HT1080 (cell line): ENCODE measurements around the gene KLHL28. TPM values are rescaled to one million over a fixed set of nuclear protein-coding genes. Genes with fewer than 3 reads are reported as not detected.
"Not testable (repeated sequence)": the region's sequence is repeated elsewhere in the genome, so short reads cannot be mapped to it uniquely, and the experiment has no call there.

ENCODE experiments used
- DNase-seq: peaks from one replicate; pipeline ENCODE4 v3.0.0-alpha.2; 2015; ENCODE audit warnings: low read depth
- total RNA-seq: library from RNA; depleted of rRNA; stranded (reverse); fragments of >200 nt; shearing (Covaris generic); gene quantifications from 2 replicates; pipeline ENCODE4 v1.2.3, GENCODE V29; 2014; rRNA removed

Gene KLHL28
- total RNA-seq, 1 experiment from 2014 or later = 2.0 TPM

DNA sequence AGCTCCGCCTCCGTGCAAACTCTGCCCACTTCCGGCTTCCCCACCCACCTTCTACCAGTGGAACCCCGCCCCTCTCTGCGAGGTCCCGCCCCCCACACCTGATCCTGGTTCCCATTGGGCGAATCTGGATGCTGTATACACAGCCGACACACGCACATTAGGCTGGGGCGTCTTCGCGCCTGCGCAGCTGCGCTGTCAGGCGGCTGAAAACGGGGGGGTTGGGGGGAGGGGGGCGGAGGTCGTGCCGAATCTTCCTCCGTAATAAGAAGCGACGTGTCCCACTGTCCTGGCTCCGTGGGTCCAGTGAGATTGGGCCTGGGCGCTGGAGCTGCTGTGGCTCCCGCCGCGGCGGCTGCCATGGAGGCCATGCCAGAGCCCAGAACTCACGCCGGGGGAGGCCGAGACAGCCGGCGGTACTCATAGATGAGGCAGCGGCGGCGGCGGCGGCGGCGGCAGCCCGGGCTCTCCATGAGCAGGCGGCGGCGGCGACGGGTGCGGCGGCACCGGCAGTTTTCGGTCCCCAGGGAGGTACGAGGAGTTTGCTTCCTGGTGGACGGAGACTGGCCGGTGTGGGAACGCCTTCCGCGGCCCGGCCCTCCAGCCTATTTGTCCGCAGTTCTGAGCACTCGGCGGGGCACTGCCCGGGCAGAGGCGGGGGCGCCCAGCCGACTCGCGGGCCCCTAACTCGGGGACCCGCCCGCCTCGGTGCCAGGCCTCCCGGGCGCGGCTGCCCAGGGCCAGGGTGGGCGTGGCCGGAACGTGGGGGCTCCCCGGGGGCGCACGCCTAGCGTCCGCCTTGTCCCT, 64.5 kb downstream of the KLHL28 start:
- peak; percentile 77 for DNase-seq

DNA sequence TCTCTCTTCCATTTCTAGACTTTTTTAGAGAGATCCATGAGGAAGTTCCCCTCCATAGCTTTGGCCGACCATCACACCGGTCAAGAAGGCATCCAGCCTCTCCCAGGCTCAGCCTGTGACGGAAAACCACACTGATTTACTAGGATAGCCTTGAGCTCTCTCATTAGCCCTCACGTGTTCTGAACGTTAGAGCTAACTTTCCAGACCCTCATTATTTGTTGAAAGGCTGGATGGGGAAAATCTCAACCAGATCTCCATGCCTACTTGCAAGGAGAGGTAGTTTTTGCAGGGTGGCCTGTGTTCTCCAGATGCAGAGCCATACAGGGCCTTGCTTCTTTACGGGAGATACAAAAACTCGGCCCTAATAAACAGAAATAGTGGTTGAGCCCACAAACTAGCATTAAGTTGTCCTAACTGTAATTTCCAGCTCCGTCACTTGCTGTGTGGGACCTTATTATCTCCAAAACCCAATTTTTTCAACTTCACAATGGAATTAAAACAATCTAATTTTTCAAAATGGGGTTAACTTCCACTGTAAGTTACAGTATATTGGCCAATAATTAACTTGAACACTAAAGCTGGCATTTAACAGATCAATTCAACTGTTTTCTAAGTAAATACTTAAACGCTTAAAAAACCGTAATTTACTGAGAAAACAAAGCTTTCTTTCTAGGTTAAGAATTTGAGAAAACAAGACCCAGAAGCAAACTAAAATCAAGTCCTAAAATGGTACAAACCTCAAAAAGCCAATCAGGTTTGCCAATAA, 65.3 kb downstream of the KLHL28 start:
- no peak for DNase-seq

DNA sequence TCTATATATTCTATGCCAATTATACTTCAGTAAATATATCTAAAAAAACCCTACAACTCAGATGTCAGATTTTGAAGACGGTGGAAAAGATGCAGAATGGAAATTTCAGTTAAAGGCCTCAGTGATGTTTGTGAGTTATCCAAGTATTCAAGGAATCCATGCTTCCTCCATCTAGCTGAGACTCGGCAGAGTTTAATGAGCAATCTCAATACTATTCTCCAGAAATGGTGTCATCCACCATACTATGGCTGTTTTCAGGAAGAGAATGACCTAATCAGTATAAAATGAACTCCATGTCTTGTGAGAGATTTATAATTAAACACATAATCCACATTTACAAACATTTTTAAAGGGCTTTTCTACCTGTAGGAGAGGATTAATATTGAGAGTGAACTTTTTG, 66.0 kb downstream of the KLHL28 start:
- DNase-seq = peak; percentile 34

DNA sequence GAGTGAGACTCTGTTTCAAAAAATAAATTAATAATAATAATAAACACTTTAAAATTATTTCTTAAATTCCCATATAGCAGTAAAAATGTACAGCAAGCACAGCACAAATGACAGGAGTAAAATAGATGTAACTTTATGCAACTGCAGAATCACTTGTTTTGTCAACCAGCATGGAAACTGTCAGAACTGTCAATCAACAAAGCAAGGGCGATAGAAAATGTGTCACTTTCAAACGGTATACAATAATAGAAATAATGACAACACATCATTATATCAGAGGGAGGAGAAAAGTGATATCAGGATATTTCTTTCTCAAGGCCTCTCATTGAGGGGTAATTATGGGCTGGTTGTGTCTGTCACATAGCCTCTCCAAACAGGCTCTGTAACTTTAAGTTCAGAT, 68.2 kb downstream of the KLHL28 start:
- no peak for DNase-seq

DNA sequence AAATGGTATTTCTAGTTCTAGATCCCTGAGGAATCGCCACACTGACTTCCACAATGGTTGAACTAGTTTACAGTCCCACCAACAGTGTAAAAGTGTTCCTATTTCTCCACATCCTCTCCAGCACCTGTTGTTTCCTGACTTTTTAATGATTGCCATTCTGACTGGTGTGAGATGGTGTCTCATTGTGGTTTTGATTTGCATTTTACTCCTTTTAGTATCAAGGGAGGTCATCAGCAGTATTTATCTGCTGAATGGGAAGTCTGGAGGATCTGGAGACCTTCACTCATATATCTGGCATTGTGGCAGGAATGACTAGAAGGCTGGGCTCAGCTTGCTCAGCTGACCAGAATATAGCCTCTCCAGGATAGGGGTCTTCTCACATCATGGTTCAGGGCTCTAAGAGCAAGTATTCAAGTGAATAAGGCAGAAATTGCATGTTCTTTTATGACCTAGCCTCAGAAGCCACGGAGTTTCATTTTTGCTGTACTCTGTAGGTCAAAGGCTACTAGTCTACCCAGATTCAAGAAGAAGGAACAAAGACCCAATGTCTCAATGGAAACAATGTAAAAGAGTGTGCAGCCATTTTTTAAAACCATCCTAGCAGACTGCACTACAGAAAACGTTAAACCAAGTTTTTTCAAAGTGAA, 69.9 kb downstream of the KLHL28 start:
- not testable (repeated sequence) for DNase-seq

DNA sequence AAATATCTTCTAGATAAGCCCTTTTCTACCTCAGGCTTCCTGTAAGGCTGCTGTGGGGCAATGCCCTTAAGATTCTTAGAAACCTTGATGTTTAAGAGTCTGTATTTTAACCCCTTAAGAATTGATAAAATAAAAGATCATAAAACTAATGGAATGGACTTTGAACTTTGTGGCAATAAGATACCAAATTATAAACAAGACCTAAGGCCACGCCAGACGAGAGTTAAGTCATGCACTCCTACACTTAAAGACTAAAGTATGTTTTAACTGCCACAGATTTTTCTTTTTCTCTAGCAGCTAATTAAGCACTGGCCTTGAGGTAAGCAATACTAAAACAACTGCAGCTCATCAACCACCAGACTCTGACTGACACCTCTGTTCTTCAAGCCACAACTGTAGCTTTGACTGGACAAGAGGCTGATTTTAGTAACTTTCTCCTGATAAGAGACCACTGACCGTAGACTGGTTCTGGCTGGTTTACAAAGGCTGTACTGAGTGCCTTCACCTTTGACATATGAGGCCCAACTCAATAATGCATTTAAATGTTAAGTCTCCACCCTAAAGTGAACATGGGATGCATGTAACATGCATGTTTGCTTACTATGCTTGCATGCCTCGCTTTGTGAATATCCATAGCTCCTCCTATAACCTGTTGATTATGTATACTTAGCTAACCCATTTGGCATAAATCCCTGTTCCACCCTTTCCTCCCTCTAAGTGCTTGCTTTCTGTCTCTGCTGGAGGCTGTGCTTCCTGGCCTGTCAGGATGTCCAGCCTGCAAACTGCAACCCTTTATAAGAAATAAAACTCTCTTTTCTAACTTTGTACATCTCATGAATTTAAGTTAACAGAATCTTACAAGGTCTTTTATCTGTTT, 71.9 kb downstream of the KLHL28 start:
- no peak for DNase-seq

DNA sequence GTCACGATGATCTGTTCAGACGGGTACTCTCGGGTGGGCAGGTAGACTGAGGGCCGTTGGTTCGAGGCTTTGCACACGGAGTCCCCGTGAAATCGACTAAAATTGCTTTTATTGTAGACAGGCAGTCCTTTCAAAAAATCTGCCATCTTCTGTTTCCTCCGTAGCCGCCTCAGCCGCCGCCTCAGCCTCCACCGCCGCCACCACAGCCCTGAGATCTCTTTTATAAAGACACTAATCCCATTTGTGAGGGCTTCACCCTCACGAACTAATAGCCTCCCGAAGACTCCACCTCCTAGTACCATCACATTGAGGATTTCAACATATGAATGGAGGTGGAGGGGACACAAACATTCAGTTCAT, 74.2 kb downstream of the KLHL28 start:
- DNase-seq = no peak

DNA sequence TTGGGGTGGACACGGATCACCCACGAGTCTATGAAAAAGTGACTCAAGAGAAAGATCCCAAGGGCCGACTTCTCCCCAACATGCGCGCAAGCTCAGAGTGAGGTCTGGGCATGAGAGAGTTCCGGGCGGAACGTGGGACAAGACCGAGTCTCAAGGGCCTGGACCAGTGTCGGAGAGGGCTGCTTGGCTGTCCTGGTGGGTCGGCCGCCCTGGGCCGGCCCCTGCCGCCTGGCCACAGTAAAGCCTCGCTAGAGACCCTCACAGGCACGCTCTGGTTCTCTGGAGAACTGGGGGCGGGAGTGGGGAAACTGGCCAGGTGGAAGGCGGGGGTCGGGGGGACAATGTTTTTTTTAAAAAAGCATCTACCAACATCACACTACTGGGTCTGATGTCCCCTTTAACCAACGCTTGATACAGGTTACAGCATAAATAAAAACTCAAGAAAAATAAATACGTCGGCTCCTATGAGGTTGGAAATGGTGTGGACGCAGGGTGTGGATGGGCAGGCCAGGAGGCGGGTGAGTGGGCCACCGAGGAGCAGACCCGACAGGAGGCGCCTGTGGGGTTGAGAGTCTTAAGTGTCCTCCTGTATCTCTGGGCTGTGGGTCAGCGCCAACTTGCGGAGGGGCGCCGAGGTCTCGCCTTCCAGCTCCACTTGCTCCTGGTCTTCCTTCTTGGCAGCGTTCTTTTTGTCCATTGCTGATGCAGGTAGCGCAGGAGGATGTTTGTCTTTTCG, 74.7 kb downstream of the KLHL28 start:
- DNase-seq = no peak

DNA sequence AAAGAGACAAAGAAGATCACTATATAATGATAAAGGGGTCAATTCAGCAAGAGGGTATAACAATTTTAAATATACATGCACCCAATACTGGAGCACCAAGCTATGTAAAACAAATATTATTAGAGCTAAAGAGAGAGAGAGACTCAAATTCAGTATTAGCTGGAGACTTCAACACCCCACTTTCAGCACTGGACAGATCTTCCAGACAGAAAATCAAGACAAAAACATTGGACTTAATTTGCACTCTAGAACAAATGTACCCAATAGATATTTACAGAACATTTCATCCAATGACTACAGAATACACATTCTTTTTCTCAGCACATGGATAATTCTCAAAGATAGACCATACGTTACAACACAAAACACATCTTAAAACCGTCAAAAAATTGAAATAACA, 81.0 kb downstream of the KLHL28 start:
- DNase-seq = no peak

Other genes with a start within 250 kb of the KLHL28 start
- 4.6 and 5.6 TPM in 2 replicates for gene TOGARAM1, start 243 bp upstream of the KLHL28 start, total RNA-seq
- gene PRPF39, start 122.2 kb upstream of the KLHL28 start, total RNA-seq = 22.8 and 26.8 TPM in 2 replicates
- gene FKBP3, start 172.5 kb upstream of the KLHL28 start, total RNA-seq = 55.8 and 91.9 TPM in 2 replicates
- gene FANCM, start 174.0 kb upstream of the KLHL28 start, total RNA-seq = 9.5 and 11.3 TPM in 2 replicates